Muscle layer of duodenum (tissue), 2 donors: ENCODE measurements around the gene KANSL1.
A peak's percentile ranks its signal among the peaks of the same experiment; 100 is the strongest.
"Not testable (repeated sequence)": the region's sequence is repeated elsewhere in the genome, so short reads cannot be mapped to it uniquely, and the experiment has no call there.

Experiments
- H3K27ac ChIP-seq: one replicate; pipeline ENCODE4 v1.7.0; 2013; ENCODE audit warnings: mild to moderate bottlenecking, low read length
- H3K27me3 ChIP-seq: one replicate; pipeline ENCODE4 v1.7.0; 2013; ENCODE audit warnings: low read depth, mild to moderate bottlenecking, control low read depth, low read length
- H3K36me3 ChIP-seq, 2 donors: one replicate each; pipeline ENCODE4 v1.7.0; 2013; ENCODE audit warnings: low read length in 2 of 2, control low read depth in 1 of 2, mild to moderate bottlenecking in 1 of 2; ENCODE audit not compliant: insufficient read depth in 2 of 2, control insufficient read depth in 1 of 2
- H3K4me1 ChIP-seq, 2 donors: one replicate each; pipeline ENCODE4 v1.7.0; 2013; ENCODE audit warnings: low read length in 2 of 2, mild to moderate bottlenecking in 2 of 2, control low read depth in 1 of 2, moderate library complexity in 1 of 2; ENCODE audit not compliant: insufficient read depth in 2 of 2, control insufficient read depth in 1 of 2
- H3K4me3 ChIP-seq, 2 donors: one replicate each; pipeline ENCODE4 v1.7.0; 2013; ENCODE audit warnings: low read length in 2 of 2, low read depth in 1 of 2, mild to moderate bottlenecking in 1 of 2
- H3K9me3 ChIP-seq, 2 donors: one replicate each; pipeline ENCODE4 v1.7.0; 2013; ENCODE audit warnings: low read length in 2 of 2, control low read depth in 1 of 2, mild to moderate bottlenecking in 1 of 2; ENCODE audit not compliant: control insufficient read depth in 1 of 2
- donor health status: healthy.

KANSL1 gene

DNA sequence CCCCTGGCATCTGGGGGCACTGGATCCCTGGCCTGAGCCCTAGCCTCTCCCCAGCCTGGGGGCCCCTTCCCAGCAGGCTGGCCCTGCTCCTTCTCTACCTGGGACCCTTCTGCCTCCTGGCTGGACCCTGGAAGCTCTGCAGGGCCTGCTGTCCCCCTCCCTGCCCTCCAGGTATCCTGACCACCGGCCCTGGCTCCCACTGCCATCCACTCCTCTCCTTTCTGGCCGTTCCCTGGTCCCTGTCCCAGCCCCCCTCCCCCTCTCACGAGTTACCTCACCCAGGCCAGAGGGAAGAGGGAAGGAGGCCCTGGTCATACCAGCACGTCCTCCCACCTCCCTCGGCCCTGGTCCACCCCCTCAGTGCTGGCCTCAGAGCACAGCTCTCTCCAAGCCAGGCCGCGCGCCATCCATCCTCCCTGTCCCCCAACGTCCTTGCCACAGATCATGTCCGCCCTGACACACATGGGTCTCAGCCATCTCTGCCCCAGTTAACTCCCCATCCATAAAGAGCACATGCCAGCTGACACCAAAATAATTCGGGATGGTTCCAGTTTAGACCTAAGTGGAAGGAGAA is 180.6 kb downstream of the KANSL1 start:
- Histone ChIP-seq H3K4me3 (no peak overlapping the region), H3K27ac (no peak overlapping the region), H3K27me3 (no peaks in the 10 kb centered on the region), H3K9me3 (no peaks in the 10 kb centered on the region), H3K4me1 (no peaks in the 10 kb centered on the region), H3K36me3 (no peaks in the 10 kb centered on the region)

DNA sequence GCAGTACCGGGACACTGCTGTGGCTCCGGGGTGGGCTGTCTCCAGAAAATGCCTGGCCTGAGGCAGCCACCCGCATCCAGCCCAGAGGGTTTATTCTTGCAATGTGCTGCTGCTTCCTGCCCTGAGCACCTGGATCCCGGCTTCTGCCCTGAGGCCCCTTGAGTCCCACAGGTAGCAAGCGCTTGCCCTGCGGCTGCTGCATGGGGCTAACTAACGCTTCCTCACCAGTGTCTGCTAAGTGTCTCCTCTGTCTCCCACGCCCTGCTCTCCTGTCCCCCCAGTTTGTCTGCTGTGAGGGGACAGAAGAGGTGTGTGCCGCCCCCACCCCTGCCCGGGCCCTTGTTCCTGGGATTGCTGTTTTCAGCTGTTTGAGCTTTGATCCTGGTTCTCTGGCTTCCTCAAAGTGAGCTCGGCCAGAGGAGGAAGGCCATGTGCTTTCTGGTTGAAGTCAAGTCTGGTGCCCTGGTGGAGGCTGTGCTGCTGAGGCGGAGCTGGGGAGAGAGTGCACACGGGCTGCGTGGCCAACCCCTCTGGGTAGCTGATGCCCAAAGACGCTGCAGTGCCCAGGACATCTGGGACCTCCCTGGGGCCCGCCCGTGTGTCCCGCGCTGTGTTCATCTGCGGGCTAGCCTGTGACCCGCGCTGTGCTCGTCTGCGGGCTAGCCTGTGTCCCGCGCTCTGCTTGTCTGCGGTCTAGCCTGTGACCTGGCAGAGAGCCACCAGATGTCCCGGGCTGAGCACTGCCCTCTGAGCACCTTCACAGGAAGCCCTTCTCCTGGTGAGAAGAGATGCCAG is 181.3 kb downstream of the KANSL1 start:
- H3K4me3 ChIP-seq: no peak overlapping the region
- no peaks in the 10 kb centered on the region for H3K36me3 ChIP-seq
- H3K4me1 ChIP-seq: no peaks in the 10 kb centered on the region

DNA sequence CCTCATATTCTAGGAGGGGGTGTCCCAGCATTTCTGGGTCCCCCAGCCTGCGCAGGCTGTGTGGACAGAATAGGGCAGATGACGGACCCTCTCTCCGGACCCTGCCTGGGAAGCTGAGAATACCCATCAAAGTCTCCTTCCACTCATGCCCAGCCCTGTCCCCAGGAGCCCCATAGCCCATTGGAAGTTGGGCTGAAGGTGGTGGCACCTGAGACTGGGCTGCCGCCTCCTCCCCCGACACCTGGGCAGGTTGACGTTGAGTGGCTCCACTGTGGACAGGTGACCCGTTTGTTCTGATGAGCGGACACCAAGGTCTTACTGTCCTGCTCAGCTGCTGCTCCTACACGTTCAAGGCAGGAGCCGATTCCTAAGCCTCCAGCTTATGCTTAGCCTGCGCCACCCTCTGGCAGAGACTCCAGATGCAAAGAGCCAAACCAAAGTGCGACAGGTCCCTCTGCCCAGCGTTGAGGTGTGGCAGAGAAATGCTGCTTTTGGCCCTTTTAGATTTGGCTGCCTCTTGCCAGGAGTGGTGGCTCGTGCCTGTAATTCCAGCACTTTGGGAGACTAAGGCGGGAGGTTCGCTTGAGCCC is 182.5 kb downstream of the KANSL1 start:
- Histone ChIP-seq H3K27ac (no peak overlapping the region), H3K27me3 (no peaks in the 10 kb centered on the region)

More for the DNA sequence above, 181.3 kb downstream of the KANSL1 start:
- Histone ChIP-seq H3K27me3 (no peaks in the 10 kb centered on the region), H3K27ac (no peak overlapping the region), H3K9me3 (no peaks in the 10 kb centered on the region)

DNA sequence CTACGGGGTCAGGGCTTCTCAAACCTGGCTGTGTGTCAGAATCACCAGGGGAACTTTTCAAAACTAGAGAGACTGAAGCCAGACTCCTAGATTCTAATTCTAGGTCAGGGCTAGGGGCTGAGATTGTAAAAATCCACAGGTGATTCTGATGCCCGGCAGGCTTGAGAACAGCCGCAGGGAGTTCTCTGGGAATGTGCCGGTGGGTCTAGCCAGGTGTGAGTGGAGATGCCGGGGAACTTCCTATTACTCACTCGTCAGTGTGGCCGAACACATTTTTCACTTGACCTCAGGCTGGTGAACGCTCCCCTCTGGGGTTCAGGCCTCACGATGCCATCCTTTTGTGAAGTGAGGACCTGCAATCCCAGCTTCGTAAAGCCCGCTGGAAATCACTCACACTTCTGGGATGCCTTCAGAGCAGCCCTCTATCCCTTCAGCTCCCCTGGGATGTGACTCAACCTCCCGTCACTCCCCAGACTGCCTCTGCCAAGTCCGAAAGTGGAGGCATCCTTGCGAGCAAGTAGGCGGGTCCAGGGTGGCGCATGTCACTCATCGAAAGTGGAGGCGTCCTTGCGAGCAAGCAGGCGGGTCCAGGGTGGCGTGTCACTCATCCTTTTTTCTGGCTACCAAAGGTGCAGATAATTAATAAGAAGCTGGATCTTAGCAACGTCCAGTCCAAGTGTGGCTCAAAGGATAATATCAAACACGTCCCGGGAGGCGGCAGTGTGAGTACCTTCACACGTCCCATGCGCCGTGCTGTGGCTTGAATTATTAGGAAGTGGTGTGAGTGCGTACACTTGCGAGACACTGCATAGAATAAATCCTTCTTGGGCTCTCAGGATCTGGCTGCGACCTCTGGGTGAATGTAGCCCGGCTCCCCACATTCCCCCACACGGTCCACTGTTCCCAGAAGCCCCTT is 183.3 kb downstream of the KANSL1 start:
- no peak overlapping the region for H3K4me3 ChIP-seq
- no peak overlapping the region for H3K27ac ChIP-seq
- no peaks in the 10 kb centered on the region for H3K4me1 ChIP-seq
- H3K9me3 ChIP-seq: no peaks in the 10 kb centered on the region
- H3K27me3 ChIP-seq: no peaks in the 10 kb centered on the region
- no peaks in the 10 kb centered on the region for H3K36me3 ChIP-seq

More for the DNA sequence above, 182.5 kb downstream of the KANSL1 start:
- H3K36me3 ChIP-seq: no peaks in the 10 kb centered on the region
- H3K4me1 ChIP-seq: no peaks in the 10 kb centered on the region
- H3K4me3 ChIP-seq: no peak overlapping the region
- no peaks in the 10 kb centered on the region for H3K9me3 ChIP-seq

DNA sequence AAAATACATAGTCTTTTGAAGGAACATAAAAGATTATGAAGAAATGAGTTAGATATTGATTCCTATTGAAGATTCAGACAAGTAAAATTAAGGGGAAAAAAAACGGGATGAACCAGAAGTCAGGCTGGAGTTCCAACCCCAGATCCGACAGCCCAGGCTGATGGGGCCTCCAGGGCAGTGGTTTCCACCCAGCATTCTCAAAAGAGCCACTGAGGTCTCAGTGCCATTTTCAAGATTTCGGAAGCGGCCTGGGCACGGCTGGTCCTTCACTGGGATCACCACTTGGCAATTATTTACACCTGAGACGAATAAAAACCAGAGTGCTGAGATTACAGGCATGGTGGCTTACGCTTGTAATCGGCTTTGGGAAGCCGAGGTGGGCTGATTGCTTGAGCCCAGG is 184.6 kb downstream of the KANSL1 start:
- no peak overlapping the region for H3K27ac ChIP-seq
- H3K9me3 ChIP-seq: no peaks in the 10 kb centered on the region
- H3K4me3 ChIP-seq: no peak overlapping the region
- no peaks in the 10 kb centered on the region for H3K27me3 ChIP-seq
- peaks cover 3 to 5% of the 10 kb centered on the region in 2 donors for H3K4me1 ChIP-seq
- H3K36me3 ChIP-seq: no peaks in the 10 kb centered on the region

DNA sequence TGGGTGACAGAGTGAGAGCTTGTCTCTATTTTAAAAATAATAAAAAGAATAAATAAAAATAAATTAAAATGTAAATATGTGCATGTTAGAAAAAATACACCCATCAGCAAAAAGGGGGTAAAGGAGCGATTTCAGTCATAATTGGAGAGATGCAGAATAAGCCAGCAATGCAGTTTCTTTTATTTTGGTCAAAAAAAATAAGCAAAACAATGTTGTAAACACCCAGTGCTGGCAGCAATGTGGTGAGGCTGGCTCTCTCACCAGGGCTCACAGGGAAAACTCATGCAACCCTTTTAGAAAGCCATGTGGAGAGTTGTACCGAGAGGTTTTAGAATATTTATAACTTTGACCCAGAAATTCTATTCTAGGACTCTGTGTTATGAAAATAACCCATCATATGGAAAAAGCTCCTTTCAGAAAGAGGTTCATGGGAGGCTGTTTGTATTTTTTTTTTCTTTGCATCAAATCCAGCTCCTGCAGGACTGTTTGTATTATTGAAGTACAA is 185.7 kb downstream of the KANSL1 start:
- H3K27me3 ChIP-seq: no peaks in the 10 kb centered on the region
- H3K9me3 ChIP-seq: no peaks in the 10 kb centered on the region
- H3K27ac ChIP-seq: no peak overlapping the region
- no peak overlapping the region for H3K4me3 ChIP-seq
- H3K36me3 ChIP-seq: no peaks in the 10 kb centered on the region
- H3K4me1 ChIP-seq: peaks cover 6 to 11% of the 10 kb centered on the region in 2 donors

DNA sequence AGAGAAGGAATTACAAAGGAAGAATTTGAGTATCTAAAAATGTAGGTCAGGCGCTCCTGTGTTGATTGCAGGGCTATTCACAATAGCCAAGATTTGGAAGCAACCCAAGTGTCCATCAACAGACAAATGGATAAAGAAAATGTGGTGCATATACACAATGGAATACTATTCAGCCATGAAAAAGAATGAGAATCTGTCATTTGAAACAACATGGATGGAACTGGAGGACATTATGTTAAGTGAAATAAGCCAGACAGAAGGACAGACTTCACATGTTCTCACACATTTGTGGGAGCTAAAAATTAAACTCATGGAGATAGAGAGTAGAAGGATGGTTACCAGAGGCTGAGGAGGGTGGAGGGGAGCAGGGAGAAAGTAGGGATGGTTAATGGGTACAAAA is 187.1 kb downstream of the KANSL1 start:
- H3K4me1 ChIP-seq: peaks cover 6 to 11% of the 10 kb centered on the region in 2 donors
- not testable (repeated sequence) for H3K27ac ChIP-seq, H3K27me3 ChIP-seq, H3K9me3 ChIP-seq, H3K4me3 ChIP-seq, H3K36me3 ChIP-seq

DNA sequence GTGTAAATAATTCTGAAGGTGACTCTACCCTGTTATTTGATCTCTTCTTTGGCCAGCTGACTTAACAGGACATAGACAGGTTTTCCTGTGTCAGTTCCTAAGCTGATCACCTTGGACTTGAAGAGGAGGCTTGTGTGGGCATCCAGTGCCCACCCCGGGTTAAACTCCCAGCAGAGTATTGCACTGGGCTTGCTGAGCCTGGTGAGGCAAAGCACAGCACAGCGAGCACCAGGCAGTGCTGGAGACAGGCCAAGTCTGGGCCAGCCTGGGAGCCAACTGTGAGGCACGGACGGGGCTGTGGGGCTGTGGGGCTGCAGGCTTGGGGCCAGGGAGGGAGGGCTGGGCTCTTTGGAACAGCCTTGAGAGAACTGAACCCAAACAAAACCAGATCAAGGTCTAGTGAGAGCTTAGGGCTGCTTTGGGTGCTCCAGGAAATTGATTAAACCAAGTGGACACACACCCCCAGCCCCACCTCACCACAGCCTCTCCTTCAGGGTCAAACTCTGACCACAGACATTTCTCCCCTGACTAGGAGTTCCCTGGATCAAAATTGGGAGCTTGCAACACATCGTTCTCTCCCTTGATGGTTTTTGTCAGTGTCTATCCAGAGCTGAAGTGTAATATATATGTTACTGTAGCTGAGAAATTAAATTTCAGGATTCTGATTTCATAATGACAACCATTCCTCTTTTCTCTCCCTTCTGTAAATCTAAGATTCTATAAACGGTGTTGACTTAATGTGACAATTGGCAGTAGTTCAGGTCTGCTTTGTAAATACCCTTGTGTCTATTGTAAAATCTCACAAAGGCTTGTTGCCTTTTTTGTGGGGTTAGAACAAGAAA is 189.1 kb downstream of the KANSL1 start:
- H3K36me3 ChIP-seq: no peaks in the 10 kb centered on the region
- H3K4me3 ChIP-seq: no peak overlapping the region
- no peaks in the 10 kb centered on the region for H3K27me3 ChIP-seq
- H3K4me1 ChIP-seq: peaks cover 6 to 11% of the 10 kb centered on the region in 2 donors
- H3K9me3 ChIP-seq: no peaks in the 10 kb centered on the region
- peak overlapping the region; percentile 13 for H3K27ac ChIP-seq

DNA sequence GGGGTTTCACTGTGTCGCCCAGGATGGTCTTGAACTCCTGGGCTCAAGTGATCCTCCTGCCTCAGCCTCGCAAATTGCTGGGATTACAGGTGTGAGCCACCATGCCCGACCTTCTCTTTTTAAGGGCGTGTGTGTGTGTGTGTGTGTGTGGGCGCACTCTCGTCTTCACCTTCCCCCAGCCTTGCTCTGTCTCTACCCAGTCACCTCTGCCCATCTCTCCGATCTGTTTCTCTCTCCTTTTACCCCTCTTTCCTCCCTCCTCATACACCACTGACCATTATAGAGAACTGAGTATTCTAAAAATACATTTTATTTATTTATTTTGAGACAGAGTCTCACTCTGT is 190.3 kb downstream of the KANSL1 start:
- Histone ChIP-seq H3K4me3 (no peak overlapping the region), H3K4me1 (peaks cover 6 to 11% of the 10 kb centered on the region in 2 donors), H3K36me3 (no peaks in the 10 kb centered on the region), H3K27ac (no peak overlapping the region), H3K27me3 (no peaks in the 10 kb centered on the region), H3K9me3 (no peaks in the 10 kb centered on the region)

DNA sequence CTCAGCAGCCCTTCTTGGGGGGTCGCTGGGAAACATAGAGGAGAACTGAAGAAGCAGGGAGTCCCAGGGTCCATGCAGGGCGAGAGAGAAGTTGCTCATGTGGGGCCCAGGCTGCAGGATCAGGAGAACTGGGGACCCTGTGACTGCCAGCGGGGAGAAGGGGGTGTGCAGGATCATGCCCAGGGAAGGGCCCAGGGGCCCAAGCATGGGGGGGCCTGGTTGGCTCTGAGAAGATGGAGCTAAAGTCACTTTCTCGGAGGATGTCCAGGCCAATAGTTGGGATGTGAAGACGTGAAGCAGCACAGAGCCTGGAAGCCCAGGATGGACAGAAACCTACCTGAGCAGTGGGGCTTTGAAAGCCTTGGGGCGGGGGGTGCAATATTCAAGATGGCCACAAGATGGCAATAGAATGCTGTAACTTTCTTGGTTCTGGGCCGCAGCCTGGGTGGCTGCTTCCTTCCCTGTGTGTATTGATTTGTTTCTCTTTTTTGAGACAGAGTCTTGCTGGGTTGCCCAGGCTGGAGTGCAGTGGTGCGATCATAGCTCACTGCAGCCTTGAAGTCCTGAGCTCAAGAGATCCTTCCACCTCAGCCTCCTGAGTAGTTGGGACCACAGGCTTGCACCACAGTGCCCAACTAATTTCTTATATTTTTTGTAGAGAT is 190.8 kb downstream of the KANSL1 start:
- Histone ChIP-seq H3K27me3 (no peaks in the 10 kb centered on the region), H3K27ac (no peak overlapping the region), H3K9me3 (no peaks in the 10 kb centered on the region), H3K4me1 (peaks cover 6 to 11% of the 10 kb centered on the region in 2 donors), H3K4me3 (no peak overlapping the region), H3K36me3 (no peaks in the 10 kb centered on the region)
